T-helper 17 cell (primary cell): ENCODE results near the gene ZNF670. TPM values are rescaled to one million over a fixed set of nuclear protein-coding genes. Genes with fewer than 3 reads are reported as not detected.
A peak's percentile ranks its signal among the peaks of the same experiment; 100 is the strongest.
"Not testable (repeated sequence)": the region's sequence is repeated elsewhere in the genome, so short reads cannot be mapped to it uniquely, and the experiment has no call there.

Experiments
- ATAC-seq: fragments of 150-1000 bp; cut with Tn5 transposase; 2 replicates; pipeline ENCODE4 v1.10.0; 2021; ENCODE audit warnings: mild to moderate bottlenecking, moderate library complexity
- DNase-seq, 3 donors: peaks; one replicate each; pipeline versions ENCODE4 v3.0.0 to v3.0.0-alpha.2; 2020 to 2021
- H3K9me3 ChIP-seq: one replicate; pipeline ENCODE4 v1.7.0; 2013; ENCODE audit warnings: low read length, mild to moderate bottlenecking; ENCODE audit not compliant: control insufficient read depth, poor library complexity, severe bottlenecking
- H3K27ac Mint-ChIP-seq: one replicate; pipeline ENCODE4 v1.8.0; 2022; ENCODE audit warnings: mild to moderate bottlenecking, moderate library complexity, mixed read lengths
- H3K27me3 Mint-ChIP-seq: one replicate; pipeline ENCODE4 v1.8.0; 2022; ENCODE audit warnings: mixed read lengths
- H3K36me3 Mint-ChIP-seq: one replicate; pipeline ENCODE4 v1.8.0; 2022; ENCODE audit warnings: low read depth, mixed read lengths
- H3K4me1 Mint-ChIP-seq: one replicate; pipeline ENCODE4 v1.8.0; 2022; ENCODE audit warnings: mild to moderate bottlenecking, mixed read lengths
- H3K4me3 Mint-ChIP-seq: one replicate; pipeline ENCODE4 v1.8.0; 2022; ENCODE audit warnings: mild to moderate bottlenecking, moderate library complexity, mixed read lengths
- total RNA-seq, 4 donors: library from RNA in 2 of 4; stranded (reverse) in 2 of 4; gene quantifications; one replicate each; pipeline ENCODE4 v1.2.3 and lab custom pipeline; 2022 to 2026

Gene ZNF670
- total RNA-seq (under 1 TPM; 0.26 to 0.40 TPM), total RNA-seq (lab: John Stamatoyannopoulos, UW) (0.60 to 6.1 reads per million in 2 donors)

DNA sequence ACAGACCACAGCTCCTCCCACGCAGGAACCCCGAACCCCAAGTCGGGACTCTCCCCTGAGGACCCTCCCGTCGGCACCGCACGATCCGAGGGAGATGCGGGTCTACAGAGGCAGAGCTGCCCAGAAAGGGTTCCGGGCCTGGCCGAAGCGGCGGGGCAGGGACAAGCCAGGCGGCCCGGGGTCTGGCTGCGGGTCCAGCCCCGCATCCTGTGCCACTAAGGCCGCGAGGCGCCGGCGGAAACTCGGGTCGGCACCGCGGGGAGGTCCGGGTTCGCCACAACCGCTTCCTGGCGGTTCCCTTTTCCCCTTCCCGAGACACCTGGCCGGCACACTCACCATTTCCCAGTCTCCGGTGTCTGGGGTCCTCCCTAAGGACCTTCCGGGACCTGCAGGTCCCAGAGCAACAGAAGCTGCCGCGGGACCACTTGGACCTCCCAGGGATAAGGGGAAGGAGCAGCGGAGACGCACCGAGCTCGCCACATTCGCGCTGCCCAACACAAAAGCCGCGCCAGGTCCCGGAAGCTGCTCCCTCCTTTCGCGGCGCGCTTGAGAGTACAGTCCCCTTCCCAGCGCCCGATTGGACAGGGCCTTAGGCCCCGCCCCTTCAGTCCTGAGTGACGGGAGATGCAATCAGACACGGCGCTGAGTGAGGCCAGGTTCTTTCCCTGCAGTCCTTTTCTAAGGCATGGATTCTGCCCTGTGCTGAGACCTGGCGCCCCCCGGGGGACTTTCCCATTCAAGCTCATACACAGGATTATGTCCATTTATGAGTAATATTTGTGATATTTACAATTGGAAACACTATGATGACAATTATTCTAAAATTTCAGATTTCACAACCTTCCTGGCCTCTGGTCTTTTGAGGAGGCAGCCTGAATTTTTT is at the start of gene ZNF670:
Gene ZNF670, minus strand, starts transcription at position 554 of the 883 bp plus-strand sequence. Its CDS starts 215 bp downstream, at position 339.
- peak; percentile 60 to 66 (median 60) for DNase-seq
- Mint-ChIP-seq H3K27ac (peak within 1 kb of the TSS; percentile 78), H3K27me3 (no peaks in the 10 kb centered on the region), H3K4me3 (peak within 1 kb of the TSS; percentile 93), H3K36me3 (no peaks in the 10 kb centered on the region), H3K4me1 (peaks cover 17% of the 10 kb centered on the region)
- ATAC-seq, result peak; percentile 98
- no peaks in the 10 kb centered on the region for H3K9me3 ChIP-seq

DNA sequence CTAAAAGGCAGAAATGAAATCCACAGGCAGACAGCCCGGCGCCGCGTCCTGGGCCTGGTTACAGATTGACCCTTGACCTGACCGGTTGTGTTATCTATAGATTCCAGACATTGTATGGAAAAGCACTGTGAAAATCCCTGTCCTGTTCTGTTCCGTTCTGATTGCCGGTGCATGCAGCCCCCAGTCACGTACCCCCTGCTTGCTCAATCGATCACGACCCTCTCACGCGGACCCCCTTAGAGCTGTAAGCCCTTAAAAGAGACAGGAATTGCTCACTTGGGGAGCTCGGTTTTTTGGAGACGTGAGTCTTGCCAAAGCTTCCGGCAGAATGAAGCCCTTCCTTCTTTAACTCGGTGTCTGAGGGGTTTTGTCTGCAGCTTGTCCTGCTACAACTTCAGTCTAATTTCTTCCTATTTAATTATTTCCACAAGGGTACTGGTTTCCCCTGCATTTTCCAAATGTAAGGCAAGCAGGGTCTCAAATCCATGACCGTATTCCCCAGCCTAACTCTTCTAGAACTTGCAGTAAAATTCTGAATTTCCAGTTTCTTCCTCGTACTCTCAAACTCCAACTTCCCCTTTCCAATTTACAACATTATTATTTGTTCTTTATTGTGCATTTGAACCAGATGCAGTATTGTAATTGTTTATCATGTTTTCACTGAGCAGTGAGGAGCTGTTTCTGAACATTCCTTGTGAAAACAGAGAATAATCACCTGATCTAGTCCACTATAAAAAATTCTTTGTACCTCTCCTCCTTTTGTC is 49.1 kb upstream of the ZNF670 start:
- peak overlapping the region; percentile 90 for H3K4me3 Mint-ChIP-seq
- not testable (repeated sequence) for DNase-seq, H3K4me1 Mint-ChIP-seq, H3K9me3 ChIP-seq, H3K36me3 Mint-ChIP-seq, H3K27me3 Mint-ChIP-seq, ATAC-seq
- peak overlapping the region; percentile 90 for H3K27ac Mint-ChIP-seq

DNA sequence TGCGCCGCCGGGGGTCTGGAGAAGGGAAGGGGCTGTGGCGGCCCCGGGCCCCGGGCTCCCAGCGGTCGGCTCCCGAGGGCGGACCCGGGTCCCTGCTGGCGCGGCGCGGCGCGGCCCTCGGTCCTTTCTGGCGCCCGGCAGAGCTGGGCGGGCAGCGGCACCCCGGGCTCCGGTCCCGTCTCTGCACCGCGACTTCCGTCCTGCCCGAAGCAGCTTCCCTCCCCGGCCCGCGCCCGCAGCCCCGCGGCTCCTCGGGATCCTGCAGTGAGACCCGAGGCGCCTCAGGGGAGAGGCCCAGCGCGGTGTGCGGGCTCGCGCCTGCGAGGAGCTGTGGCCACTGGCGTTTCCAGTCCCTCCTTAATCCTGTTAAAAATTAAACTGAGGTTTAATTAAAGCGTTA is 48.0 kb upstream of the ZNF670 start:
- DNase-seq, H3K27me3 Mint-ChIP-seq: not testable (repeated sequence)

DNA sequence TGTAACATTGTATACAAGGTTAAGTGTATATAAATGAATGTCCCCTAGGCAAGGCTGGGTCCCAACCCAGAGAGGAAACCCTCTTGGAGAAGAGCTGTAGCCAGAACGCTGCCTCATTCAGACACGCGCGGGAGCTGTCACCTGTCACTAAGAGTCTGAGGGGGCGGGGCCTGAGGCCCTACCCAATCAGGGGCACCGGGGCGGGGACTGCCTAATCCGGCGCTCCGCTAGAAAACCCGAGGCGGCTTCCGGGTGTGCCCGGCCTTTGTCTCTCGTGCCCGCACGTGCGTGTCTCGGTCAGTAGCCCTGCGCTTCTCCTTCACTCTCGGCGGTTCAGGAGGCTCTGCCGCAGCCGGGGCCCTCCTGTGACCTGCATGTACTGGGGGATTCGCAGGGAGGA is 47.6 kb upstream of the ZNF670 start:
- not testable (repeated sequence) for H3K27ac Mint-ChIP-seq, H3K9me3 ChIP-seq, DNase-seq, H3K36me3 Mint-ChIP-seq, H3K27me3 Mint-ChIP-seq, H3K4me1 Mint-ChIP-seq, H3K4me3 Mint-ChIP-seq
- ATAC-seq, result peak; percentile 99

More for the DNA sequence above, 48.0 kb upstream of the ZNF670 start:
- not testable (repeated sequence) for H3K27ac Mint-ChIP-seq, H3K36me3 Mint-ChIP-seq, H3K4me3 Mint-ChIP-seq, H3K4me1 Mint-ChIP-seq, H3K9me3 ChIP-seq
- peak; percentile 56 for ATAC-seq

DNA sequence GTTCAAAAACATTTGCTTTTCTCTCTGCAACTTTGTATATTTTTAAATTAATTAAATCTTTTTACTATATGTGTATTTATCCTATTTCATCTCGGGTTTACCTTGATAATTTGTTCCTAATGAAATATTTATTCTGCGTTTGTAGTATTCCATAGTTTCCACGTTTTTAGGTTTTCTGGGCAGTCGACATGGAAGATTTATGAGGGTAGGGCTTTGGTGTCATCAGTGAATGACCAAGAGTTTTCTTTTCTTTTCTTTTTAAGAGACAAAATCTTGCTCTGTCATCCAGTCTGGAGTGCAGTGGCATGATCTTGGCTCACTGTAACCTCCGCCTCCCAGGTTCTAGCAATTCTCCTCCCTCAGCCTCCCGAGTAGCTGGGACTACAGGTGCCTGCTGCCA is 42.8 kb upstream of the ZNF670 start:
- ATAC-seq (no peak), DNase-seq (no peak)
- H3K36me3 Mint-ChIP-seq, result no peaks in the 10 kb centered on the region
- no peaks in the 10 kb centered on the region for H3K27me3 Mint-ChIP-seq
- H3K9me3 ChIP-seq, result no peaks in the 10 kb centered on the region
- H3K4me3 Mint-ChIP-seq, result no peak overlapping the region
- H3K27ac Mint-ChIP-seq, result no peak overlapping the region
- H3K4me1 Mint-ChIP-seq, result no peaks in the 10 kb centered on the region

DNA sequence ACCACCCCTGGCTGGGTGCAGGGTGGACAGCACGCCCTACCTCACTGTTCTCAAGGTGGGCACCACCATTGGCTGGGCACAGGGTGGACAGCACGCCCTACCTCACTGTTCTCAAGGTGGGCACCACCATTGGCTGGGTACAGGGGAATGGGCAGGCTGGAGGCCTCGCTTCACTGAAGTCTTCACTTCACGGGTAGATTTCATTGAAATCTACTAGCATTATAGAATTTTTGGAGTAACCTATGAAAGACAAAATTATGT is 41.7 kb upstream of the ZNF670 start:
- not testable (repeated sequence) for DNase-seq, H3K27ac Mint-ChIP-seq, H3K36me3 Mint-ChIP-seq, H3K4me1 Mint-ChIP-seq, H3K4me3 Mint-ChIP-seq, H3K9me3 ChIP-seq, ATAC-seq, H3K27me3 Mint-ChIP-seq

DNA sequence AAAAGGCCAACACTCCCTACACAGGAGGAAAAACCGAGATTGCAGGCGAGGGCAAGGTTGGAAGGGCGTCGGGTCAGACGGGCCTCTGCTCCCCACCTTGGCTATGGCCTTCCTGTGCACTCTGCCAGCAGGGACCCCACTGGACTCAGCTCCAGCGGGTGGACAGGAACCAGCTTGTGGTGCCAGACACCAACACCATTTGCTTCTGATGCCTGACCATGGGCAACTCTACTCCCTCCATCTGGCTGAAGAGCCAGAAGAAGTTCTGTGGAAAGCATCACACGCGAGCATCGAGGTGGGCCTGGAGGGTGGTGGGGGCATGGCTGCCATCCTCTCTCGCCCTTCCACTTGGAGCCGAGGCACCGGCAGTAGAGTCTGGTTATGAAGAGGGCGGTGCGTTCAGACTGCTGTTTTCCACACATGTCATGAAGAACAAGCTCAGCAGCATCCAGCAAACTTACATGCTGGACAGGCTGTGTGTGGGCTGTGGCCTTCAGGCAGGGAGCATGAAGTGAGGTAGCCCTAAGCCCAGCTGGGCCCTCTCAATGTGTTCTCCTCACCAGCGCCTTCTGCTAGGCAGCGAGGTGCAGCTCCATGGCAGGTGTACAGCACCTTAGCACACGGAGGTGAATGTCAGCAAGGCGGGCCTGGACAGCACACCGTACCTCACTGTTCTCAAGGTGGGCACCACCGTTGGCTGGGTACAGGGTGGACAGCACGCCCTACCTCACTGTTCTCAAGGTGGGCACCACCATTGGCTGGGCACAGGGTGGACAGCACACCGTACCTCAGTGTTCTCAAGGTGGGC is 41.2 kb upstream of the ZNF670 start:
- ATAC-seq, result no peak

DNA sequence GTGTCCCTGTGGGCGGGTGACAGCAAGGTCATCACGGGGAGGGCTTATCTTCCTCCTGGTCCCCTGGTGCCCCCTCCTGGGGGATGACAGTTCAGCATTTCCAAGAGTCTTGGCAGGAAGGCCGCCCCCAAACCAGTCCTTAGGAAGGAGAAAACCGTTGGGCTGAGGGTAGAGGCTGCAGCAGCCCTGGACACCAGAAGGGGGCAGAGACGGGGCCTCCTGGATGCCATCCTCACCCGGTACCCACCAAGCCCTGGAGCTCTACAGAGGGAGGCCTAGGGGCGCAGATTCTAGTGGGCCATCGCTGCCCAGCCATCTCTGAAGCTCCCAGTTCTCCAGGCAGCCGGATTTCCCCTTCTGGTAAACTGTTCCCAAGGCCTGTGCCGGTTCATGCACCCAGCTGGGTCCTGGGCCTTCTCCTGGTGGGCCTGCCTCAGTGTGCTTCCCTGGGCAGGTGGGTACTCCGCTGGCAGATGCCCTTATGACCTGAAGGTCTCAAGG is 40.4 kb upstream of the ZNF670 start:
- H3K9me3 ChIP-seq, result no peaks in the 10 kb centered on the region
- DNase-seq (no peak), ATAC-seq (peak; percentile 30)
- H3K27me3 Mint-ChIP-seq, result peaks cover 5% of the 10 kb centered on the region
- H3K4me3 Mint-ChIP-seq, result no peak overlapping the region
- peaks cover 2% of the 10 kb centered on the region for H3K36me3 Mint-ChIP-seq
- H3K27ac Mint-ChIP-seq, result no peak overlapping the region
- H3K4me1 Mint-ChIP-seq, result peaks cover 4% of the 10 kb centered on the region

More for the DNA sequence above, 41.2 kb upstream of the ZNF670 start:
- DNase-seq, result no peak
- peaks cover 2% of the 10 kb centered on the region for H3K36me3 Mint-ChIP-seq
- H3K27me3 Mint-ChIP-seq, result no peaks in the 10 kb centered on the region
- H3K27ac Mint-ChIP-seq, result no peak overlapping the region
- peaks cover 3% of the 10 kb centered on the region for H3K4me1 Mint-ChIP-seq
- no peaks in the 10 kb centered on the region for H3K9me3 ChIP-seq
- no peak overlapping the region for H3K4me3 Mint-ChIP-seq

DNA sequence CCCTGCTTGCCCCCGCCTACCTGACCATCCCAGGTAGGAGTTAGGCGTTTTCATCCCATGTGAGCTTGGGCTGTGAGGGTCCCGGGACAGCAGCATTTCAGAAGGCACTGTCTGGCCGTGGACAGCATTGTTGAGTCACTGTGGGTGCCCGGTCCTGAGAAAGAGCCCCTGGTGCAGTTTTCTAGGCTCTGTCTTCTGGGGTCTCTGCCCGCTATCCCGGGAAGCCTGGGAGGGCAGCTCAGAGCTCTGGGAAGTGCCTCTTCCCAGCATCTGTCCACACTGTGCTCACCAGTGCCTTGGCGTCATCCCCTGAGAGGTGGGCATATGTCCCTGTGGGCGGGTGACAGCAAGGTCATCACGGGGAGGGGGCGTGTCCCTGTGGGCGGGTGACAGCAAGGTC is 36.9 kb upstream of the ZNF670 start:
- Mint-ChIP-seq H3K36me3 (peaks cover 5% of the 10 kb centered on the region), H3K4me3 (no peak overlapping the region), H3K27ac (no peak overlapping the region), H3K4me1 (peaks cover 9% of the 10 kb centered on the region), H3K27me3 (peaks cover 20% of the 10 kb centered on the region)
- no peak for DNase-seq
- no peaks in the 10 kb centered on the region for H3K9me3 ChIP-seq
- ATAC-seq, result no peak

DNA sequence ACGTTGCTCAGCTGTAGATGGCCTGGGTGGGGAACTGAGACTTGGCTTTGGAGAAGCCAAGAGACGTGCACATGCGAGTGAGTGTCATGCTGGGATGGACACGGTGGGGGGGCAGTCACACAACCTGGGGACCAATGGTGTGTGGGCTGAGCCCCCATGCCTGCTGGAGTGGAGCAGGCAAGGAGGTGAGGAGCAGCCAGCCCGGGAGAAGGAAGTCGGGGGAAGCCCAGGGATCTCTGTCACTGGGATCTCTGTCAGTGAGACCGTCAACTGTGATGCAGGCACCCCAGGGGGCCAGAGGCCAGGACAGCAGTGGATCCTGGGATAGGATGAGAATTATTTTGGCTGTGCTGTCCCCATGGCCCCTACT is 36.5 kb upstream of the ZNF670 start:
- Mint-ChIP-seq H3K36me3 (peaks cover 5% of the 10 kb centered on the region), H3K4me3 (no peak overlapping the region), H3K27ac (no peak overlapping the region), H3K27me3 (peaks cover 24% of the 10 kb centered on the region), H3K4me1 (peaks cover 9% of the 10 kb centered on the region)
- H3K9me3 ChIP-seq, result no peaks in the 10 kb centered on the region
- ATAC-seq (no peak), DNase-seq (no peak)

DNA sequence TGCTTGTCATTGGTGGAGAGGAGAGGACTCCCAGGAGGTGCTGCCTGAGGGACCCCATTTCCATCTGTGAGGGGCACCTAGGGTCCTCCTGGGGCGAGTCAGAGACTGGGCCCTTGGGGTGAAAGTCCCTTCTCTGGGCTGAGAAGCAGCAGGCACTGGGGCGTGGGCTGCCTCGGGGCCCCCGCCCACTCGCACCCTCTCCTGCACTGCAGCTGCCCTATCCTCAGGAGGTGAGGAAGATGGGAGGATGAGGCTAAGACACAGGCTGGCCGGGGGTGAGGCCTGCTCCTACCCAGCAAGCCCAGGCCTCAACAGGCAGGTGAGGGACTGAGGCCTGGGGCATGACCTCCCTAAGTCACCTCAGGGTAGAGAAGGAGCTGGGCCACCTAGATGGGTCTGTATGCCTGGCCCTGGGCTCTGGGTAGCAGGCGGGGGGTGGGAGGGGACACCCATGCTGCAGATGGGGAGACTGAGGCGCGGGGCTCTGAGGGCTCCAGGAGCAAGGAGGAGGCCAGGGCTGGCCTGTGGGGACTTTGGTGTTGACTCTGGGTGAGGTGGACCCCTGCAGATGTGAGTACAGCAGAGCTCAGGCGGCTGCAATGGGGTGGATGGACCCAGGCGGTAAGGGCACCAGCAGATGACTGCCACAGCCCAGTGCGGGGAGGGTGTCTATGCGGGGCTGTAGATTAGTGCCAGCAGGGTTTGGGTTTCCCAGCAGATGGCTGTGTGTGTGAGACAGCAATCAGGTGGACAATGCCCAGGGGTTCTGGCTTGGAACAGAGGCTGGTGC is 35.9 kb upstream of the ZNF670 start:
- H3K4me3 Mint-ChIP-seq, result no peak overlapping the region
- no peak for ATAC-seq

DNA sequence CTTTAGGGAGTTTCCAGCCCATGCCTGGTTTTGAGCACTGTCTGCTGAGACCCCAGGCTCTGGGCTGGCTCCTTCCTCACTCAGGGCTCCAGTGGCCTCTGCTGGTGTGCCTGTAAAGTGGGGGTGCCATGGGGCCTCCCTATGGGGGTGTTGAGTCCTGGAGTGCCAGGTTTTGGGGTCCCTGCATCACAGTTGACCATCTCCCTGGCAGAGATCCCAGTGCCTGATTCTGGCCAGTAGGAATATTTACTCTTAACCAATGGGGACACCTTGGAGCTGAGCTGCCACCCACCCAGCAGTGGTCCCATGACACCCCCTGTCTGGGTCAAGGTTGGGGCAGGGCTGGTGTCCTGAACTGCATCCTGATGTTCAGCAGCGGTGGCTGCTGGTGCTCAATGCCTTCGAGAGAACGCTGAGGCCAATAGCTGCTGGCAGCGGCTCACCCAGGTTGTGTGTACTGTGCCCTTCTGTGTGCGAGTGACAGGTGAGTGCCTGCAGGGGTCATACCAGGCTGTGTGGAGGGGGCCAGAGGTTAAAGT is 35.2 kb upstream of the ZNF670 start:
- H3K9me3 ChIP-seq, result no peaks in the 10 kb centered on the region
- ATAC-seq (no peak), DNase-seq (no peak)
- Mint-ChIP-seq H3K27me3 (peaks cover 37% of the 10 kb centered on the region), H3K4me3 (no peak overlapping the region), H3K36me3 (peaks cover 9% of the 10 kb centered on the region), H3K27ac (no peak overlapping the region), H3K4me1 (peaks cover 11% of the 10 kb centered on the region)

More for the DNA sequence above, 35.9 kb upstream of the ZNF670 start:
- no peaks in the 10 kb centered on the region for H3K9me3 ChIP-seq
- Mint-ChIP-seq H3K27me3 (peaks cover 30% of the 10 kb centered on the region), H3K4me1 (peaks cover 11% of the 10 kb centered on the region), H3K27ac (no peak overlapping the region), H3K36me3 (peaks cover 9% of the 10 kb centered on the region)
- no peak for DNase-seq
